IMR-90 (cell line): ENCODE measurements around the gene TF.

Experiments used
- CEBPB ChIP-seq: IDR thresholded peaks from 2 replicates; pipeline ENCODE4 v1.6.1; 2012; ENCODE audit warnings: low read depth, low read length, improper control_type of control experiment
- CTCF ChIP-seq: conservative IDR thresholded peaks from 2 replicates; pipeline ENCODE4 v1.5.1; 2012; ENCODE audit warnings: mild to moderate bottlenecking, low read depth, low read length, improper control_type of control experiment
- MAFK ChIP-seq: IDR thresholded peaks from 2 replicates; pipeline ENCODE4 v1.6.1; 2012; ENCODE audit warnings: low read depth, low read length, improper control_type of control experiment
- MAZ ChIP-seq: IDR thresholded peaks from 2 replicates; pipeline ENCODE4 v1.6.1; 2012; ENCODE audit warnings: low read depth, mild to moderate bottlenecking, low read length, improper control_type of control experiment, moderate library complexity, borderline replicate concordance
- POLR2A ChIP-seq: IDR thresholded peaks from 2 replicates; pipeline ENCODE4 v1.6.1; 2012; ENCODE audit warnings: mild to moderate bottlenecking, low read depth, low read length
- RAD21 ChIP-seq: IDR thresholded peaks from 2 replicates; pipeline ENCODE4 v1.6.1; 2012; ENCODE audit warnings: low read length, improper control_type of control experiment
- RFX5 ChIP-seq: IDR thresholded peaks from 2 replicates; pipeline ENCODE4 v1.8.0; 2012; ENCODE audit warnings: low read depth, mild to moderate bottlenecking, low read length, moderate library complexity
- USF2 ChIP-seq: fragments of 150-350 bp; IDR thresholded peaks from 2 replicates; pipeline ENCODE4 v1.6.1; 2017; ENCODE audit warnings: mild to moderate bottlenecking, antibody characterized with exemption, low read length, low read depth

GRCh38 chr3:133765256-133765655, 19.1 kb downstream of the TF start:
- TF ChIP-seq RFX5 = no peak
- TF ChIP-seq MAFK = no peak
- TF ChIP-seq CTCF = no peak
- no peak for TF ChIP-seq POLR2A
- TF ChIP-seq MAZ = no peak
- no peak for TF ChIP-seq CEBPB
- no peak for TF ChIP-seq RAD21
- no peak for TF ChIP-seq USF2
